Sigmoid colon (tissue), 4 donors: ENCODE measurements around the gene PRRT1B.

Experiments
- CTCF ChIP-seq, 4 experiments: fragments of 450-650 bp in 3 of 4; fragments of 200-600 bp in 1 of 4; IDR thresholded peaks; one replicate each; pipeline ENCODE4 v1.5.1; 2016 to 2019; ENCODE audit warnings: antibody characterized with exemption in 4 of 4, mild to moderate bottlenecking in 3 of 4, moderate library complexity in 2 of 4
- POLR2A ChIP-seq, 2 donors: fragments of 450-650 bp; IDR thresholded peaks; one replicate each; pipeline ENCODE4 v1.6.1; 2016; ENCODE audit warnings: antibody characterized with exemption in 2 of 2, mild to moderate bottlenecking in 2 of 2, moderate library complexity in 2 of 2
- POLR2AphosphoS5 ChIP-seq, 4 donors: sonication (generic); formaldehyde crosslinking; IDR thresholded peaks; one replicate each; pipeline ENCODE4 v1.6.1; 2017; ENCODE audit warnings: antibody characterized with exemption in 4 of 4

- TF ChIP-seq CTCF (IDR thresholded peaks at IDR 0.05) (no peak), POLR2AphosphoS5 (IDR thresholded peaks at IDR 0.05) (no peak), POLR2A (IDR thresholded peaks at IDR 0.05) (no peak)
Observed at GRCh38 chr9:131606896-131607567, 61.7 kb downstream of the PRRT1B start.
